Activated CD8-positive, alpha-beta T cell treated with anti-CD3 and anti-CD28 coated beads for 36 hours (primary cell): Measurements from ENCODE around the gene SCNN1B. TPM values are rescaled to one million over a fixed set of nuclear protein-coding genes. Genes with fewer than 3 reads are reported as not detected.

Source experiments
- ATAC-seq: fragments of 200-7000 bp; cut with Tn5 transposase; one replicate; pipeline ENCODE4 v1.10.0; 2021; ENCODE audit warnings: mild to moderate bottlenecking, moderate library complexity
- CTCF ChIA-PET: fragments of 350-600 bp; sonication (Branson Sonifier 250); formaldehyde crosslinking; loops from one replicate; lab custom pipeline; 2021; ENCODE audit warnings: antibody characterized with exemption; lab: Charles Lee
- POLR2A ChIA-PET: fragments of 350-600 bp; sonication (Branson Sonifier 250); formaldehyde crosslinking; loops from one replicate; lab custom pipeline; 2021; ENCODE audit warnings: antibody characterized with exemption; lab: Charles Lee
- DNase-seq: peaks from one replicate; pipeline ENCODE4 v3.0.0-alpha.2; 2020
- H3K27ac Mint-ChIP-seq: one replicate; pipeline ENCODE4 v1.8.0; 2021; ENCODE audit warnings: mild to moderate bottlenecking, mixed read lengths
- H3K27me3 Mint-ChIP-seq: one replicate; pipeline ENCODE4 v1.8.0; 2021; ENCODE audit warnings: mixed read lengths
- H3K36me3 Mint-ChIP-seq: one replicate; pipeline ENCODE4 v1.8.0; 2021; ENCODE audit warnings: low read depth, mixed read lengths
- H3K4me1 Mint-ChIP-seq: one replicate; pipeline ENCODE4 v1.8.0; 2021; ENCODE audit warnings: low read depth, mixed read lengths
- H3K4me3 Mint-ChIP-seq: one replicate; pipeline ENCODE4 v1.8.0; 2021; ENCODE audit warnings: mild to moderate bottlenecking, moderate library complexity, mixed read lengths
- H3K9me3 Mint-ChIP-seq: one replicate; pipeline ENCODE4 v1.8.0; 2021; ENCODE audit warnings: mixed read lengths
- CTCF ChIP-seq: fragments of 200-600 bp; IDR thresholded peaks from one replicate; pipeline ENCODE4 v1.8.0; 2022; ENCODE audit warnings: antibody characterized with exemption, mild to moderate bottlenecking
- intact Hi-C: fragments of 100-400 bp; cut with micrococcal nuclease; formaldehyde crosslinking; loops from one replicate; pipeline ENCODE4 v1.10.0; 2022
- total RNA-seq, 2 experiments: library from RNA; stranded (reverse); gene quantifications; one replicate each; pipeline ENCODE4 v1.2.3, GENCODE V29; 2021

Gene SCNN1B
- total RNA-seq, 2 experiments from 2014 or later: not detected

- Mint-ChIP-seq H3K36me3 (no peaks in the 10 kb centered on the region), H3K27me3 (no peaks in the 10 kb centered on the region), H3K4me1 (peaks cover 8% of the 10 kb centered on the region), H3K9me3 (no peaks in the 10 kb centered on the region), H3K4me3 (no peak overlapping the region), H3K27ac (no peak overlapping the region)
- POLR2A ChIA-PET: no interaction called here
- CTCF ChIA-PET: no interaction called here
- ATAC-seq (no peak), DNase-seq (no peak)
- intact Hi-C loops: no loop called here
- TF ChIP-seq CTCF: no peak
Measured at GRCh38 chr16:23367564-23367963, 65.5 kb downstream of the SCNN1B start.

GRCh38 chr16:23367988-23368387 lies 65.9 kb downstream of the SCNN1B start:
- Mint-ChIP-seq H3K4me3 (no peak overlapping the region), H3K9me3 (no peaks in the 10 kb centered on the region), H3K4me1 (peaks cover 8% of the 10 kb centered on the region), H3K27me3 (no peaks in the 10 kb centered on the region), H3K36me3 (no peaks in the 10 kb centered on the region), H3K27ac (no peak overlapping the region)
- ChIA-PET CTCF (no interaction called here), POLR2A (interaction anchor here (0.6 kb wide), 1 partner anchor 157 kb away, joined by 3 read pairs; no protein-coding TSS in a partner anchor)
- intact Hi-C loops: no loop called here
- DNase-seq (no peak), ATAC-seq (no peak)
- no peak for TF ChIP-seq CTCF

GRCh38 chr16:23368469-23368868 lies 66.4 kb downstream of the SCNN1B start:
- Mint-ChIP-seq H3K4me3 (no peak overlapping the region), H3K27ac (no peak overlapping the region), H3K4me1 (peaks cover 8% of the 10 kb centered on the region), H3K27me3 (peaks cover 2% of the 10 kb centered on the region), H3K36me3 (no peaks in the 10 kb centered on the region), H3K9me3 (no peaks in the 10 kb centered on the region)
- ChIA-PET POLR2A (interaction anchor here (0.6 kb wide), 1 partner anchor 157 kb away, joined by 3 read pairs; no protein-coding TSS in a partner anchor), CTCF (interaction anchor here (1.2 kb wide), 1 partner anchor 12 kb away, joined by 3 read pairs; no protein-coding TSS in a partner anchor)
- intact Hi-C loops: no loop called here
- ATAC-seq: no peak
- TF ChIP-seq CTCF: no peak
- no peak for DNase-seq

GRCh38 chr16:23369416-23369815 lies 67.3 kb downstream of the SCNN1B start:
- intact Hi-C loops: no loop called here
- CTCF ChIA-PET: interaction anchor here (1.2 kb wide), 1 partner anchor 13 kb away, joined by 3 read pairs; no protein-coding TSS in a partner anchor
- Mint-ChIP-seq H3K36me3 (no peaks in the 10 kb centered on the region), H3K9me3 (no peaks in the 10 kb centered on the region), H3K4me3 (no peak overlapping the region), H3K27me3 (peaks cover 4% of the 10 kb centered on the region), H3K4me1 (peaks cover 8% of the 10 kb centered on the region), H3K27ac (no peak overlapping the region)
- no peak for TF ChIP-seq CTCF
- POLR2A ChIA-PET: no interaction called here
- no peak for ATAC-seq
- no peak for DNase-seq

GRCh38 chr16:23371368-23371767 lies 69.3 kb downstream of the SCNN1B start:
- Mint-ChIP-seq H3K36me3 (no peaks in the 10 kb centered on the region), H3K27ac (no peak overlapping the region), H3K4me1 (no peaks in the 10 kb centered on the region), H3K27me3 (peaks cover 4% of the 10 kb centered on the region), H3K9me3 (no peaks in the 10 kb centered on the region), H3K4me3 (no peak overlapping the region)
- ATAC-seq (no peak), DNase-seq (no peak)
- intact Hi-C loops: no loop called here
- TF ChIP-seq CTCF: peak; percentile 12
- CTCF ChIA-PET: no interaction called here
- POLR2A ChIA-PET: no interaction called here
